ENCODE results near the gene ZBTB47.

DNA sequence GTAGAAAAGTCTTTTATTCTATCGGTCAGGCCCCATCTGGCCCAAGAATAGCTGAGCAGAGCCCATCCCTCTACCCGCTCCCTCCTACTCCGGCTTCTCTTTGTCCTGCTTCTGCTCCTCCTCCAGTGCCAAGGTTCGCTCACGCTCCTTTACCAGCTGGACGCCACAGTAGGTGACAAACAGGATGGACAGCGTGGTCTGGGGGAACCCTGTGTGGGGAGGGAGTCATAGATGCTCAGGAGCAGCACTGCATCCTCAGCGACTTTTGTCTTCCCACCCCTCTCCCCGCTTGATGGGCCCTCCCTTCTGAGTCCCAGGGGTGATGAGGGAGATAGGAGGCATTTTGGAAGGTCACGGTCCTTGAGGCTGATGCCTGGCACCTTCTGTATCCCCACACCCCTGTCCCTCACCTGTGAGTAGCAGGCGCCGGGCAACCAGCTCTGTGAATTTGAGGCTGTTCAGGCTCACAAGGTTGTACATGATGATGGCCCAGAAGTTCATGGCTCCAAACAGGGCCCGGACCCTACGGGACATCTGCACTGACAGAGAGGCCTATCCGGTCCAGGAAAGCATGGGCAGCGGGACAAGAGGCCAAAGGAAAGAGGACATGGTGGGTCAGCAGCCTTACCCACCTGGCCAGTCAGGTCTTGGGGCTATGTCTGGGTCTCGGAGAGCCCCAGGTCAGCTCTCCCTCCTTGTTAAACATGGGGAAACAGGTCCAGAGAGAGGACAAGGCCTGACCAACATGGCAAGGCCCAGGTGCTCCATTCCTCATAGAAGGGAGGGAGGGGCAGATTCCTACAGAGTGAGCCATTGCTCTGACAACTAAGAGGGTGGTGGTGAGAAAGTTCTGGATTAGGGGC lies 39.4 kb downstream of the ZBTB47 start:
- TF ChIP-seq SIN3A (IDR thresholded peaks at IDR 0.05; ENCODE audit: borderline replicate concordance, insufficient read depth, low read length) (no peak), POLR2AphosphoS5 (IDR thresholded peaks at IDR 0.05; ENCODE audit: low read depth, low read length) (no peak), TAF1 (IDR thresholded peaks at IDR 0.05; ENCODE audit: borderline replicate concordance, insufficient read depth, low read length) (no peak)
- TF ChIP-seq, protein P1, sequence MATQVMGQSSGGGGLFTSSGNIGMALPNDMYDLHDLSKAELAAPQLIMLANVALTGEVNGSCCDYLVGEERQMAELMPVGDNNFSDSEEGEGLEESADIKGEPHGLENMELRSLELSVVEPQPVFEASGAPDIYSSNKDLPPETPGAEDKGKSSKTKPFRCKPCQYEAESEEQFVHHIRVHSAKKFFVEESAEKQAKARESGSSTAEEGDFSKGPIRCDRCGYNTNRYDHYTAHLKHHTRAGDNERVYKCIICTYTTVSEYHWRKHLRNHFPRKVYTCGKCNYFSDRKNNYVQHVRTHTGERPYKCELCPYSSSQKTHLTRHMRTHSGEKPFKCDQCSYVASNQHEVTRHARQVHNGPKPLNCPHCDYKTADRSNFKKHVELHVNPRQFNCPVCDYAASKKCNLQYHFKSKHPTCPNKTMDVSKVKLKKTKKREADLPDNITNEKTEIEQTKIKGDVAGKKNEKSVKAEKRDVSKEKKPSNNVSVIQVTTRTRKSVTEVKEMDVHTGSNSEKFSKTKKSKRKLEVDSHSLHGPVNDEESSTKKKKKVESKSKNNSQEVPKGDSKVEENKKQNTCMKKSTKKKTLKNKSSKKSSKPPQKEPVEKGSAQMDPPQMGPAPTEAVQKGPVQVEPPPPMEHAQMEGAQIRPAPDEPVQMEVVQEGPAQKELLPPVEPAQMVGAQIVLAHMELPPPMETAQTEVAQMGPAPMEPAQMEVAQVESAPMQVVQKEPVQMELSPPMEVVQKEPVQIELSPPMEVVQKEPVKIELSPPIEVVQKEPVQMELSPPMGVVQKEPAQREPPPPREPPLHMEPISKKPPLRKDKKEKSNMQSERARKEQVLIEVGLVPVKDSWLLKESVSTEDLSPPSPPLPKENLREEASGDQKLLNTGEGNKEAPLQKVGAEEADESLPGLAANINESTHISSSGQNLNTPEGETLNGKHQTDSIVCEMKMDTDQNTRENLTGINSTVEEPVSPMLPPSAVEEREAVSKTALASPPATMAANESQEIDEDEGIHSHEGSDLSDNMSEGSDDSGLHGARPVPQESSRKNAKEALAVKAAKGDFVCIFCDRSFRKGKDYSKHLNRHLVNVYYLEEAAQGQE (IDR thresholded peaks at IDR 0.05; ENCODE audit: insufficient read depth in 1 of 2, low read depth in 2 of 2, low read length in 2 of 2) = no peak

Measured in PFSK-1 (cell line).